ENCODE results near the gene CCRL2. TPM values are rescaled to one million over a fixed set of nuclear protein-coding genes. Genes with fewer than 3 reads are reported as not detected.

Gene CCRL2
- polyA plus RNA-seq, 1 donor from 2014 or later: not detected

GRCh38 chr3:46416125-46416810 is 9.2 kb downstream of the CCRL2 start:
- Histone ChIP-seq H3K27me3 (ENCODE audit: insufficient read depth, low read depth, low read length) (no peaks in the 10 kb centered on the region), H3K4me3 (ENCODE audit: low read length) (no peak overlapping the region), H3K9me2 (ENCODE audit: insufficient read depth, low read length) (no peaks in the 10 kb centered on the region), H3K9ac (ENCODE audit: low read length) (no peak overlapping the region), H2AFZ (ENCODE audit: low read depth, low read length) (no peak overlapping the region), H3K27ac (ENCODE audit: low read length) (no peak overlapping the region), H3K9me3 (ENCODE audit: low read length) (no peaks in the 10 kb centered on the region), H4K20me1 (ENCODE audit: insufficient read depth) (no peaks in the 10 kb centered on the region), H3K36me3 (ENCODE audit: insufficient read depth, low read length) (no peaks in the 10 kb centered on the region), H3K4me2 (ENCODE audit: low read length) (no peak overlapping the region), H3K79me2 (replicated peaks; ENCODE audit: insufficient read depth, low read length) (no peaks in the 10 kb centered on the region), H3F3A (ENCODE audit: insufficient read depth, low read length, poor library complexity, severe bottlenecking) (no peaks in the 10 kb centered on the region)
- TF ChIP-seq RAD21 (conservative IDR thresholded peaks at IDR 0.05): no peak
- TF ChIP-seq REST (IDR thresholded peaks at IDR 0.05; ENCODE audit: borderline replicate concordance): no peak
- TF ChIP-seq CTCF (IDR thresholded peaks at IDR 0.05; ENCODE audit: poor library complexity, severe bottlenecking): no peak
- TF ChIP-seq SMC3 (conservative IDR thresholded peaks at IDR 0.05; ENCODE audit: poor library complexity): no peak
- TF ChIP-seq MXI1 (conservative IDR thresholded peaks at IDR 0.05; ENCODE audit: poor library complexity, severe bottlenecking): no peak
- TF ChIP-seq POLR2AphosphoS5 (IDR thresholded peaks at IDR 0.05): no peak
- TF ChIP-seq EP300 (conservative IDR thresholded peaks at IDR 0.05; ENCODE audit: poor library complexity, severe bottlenecking): no peak
- no peak for TF ChIP-seq TAF1 (IDR thresholded peaks at IDR 0.05; ENCODE audit: low read depth)
- TF ChIP-seq EZH2 (IDR thresholded peaks at IDR 0.05; ENCODE audit: borderline replicate concordance, insufficient read depth, low read length, poor library complexity, severe bottlenecking): no peak

GRCh38 chr3:46416811-46417510 is 9.9 kb downstream of the CCRL2 start:
- no peak overlapping the region for H2AFZ ChIP-seq (ENCODE audit: low read depth, low read length)
- no peak overlapping the region for H3K4me3 ChIP-seq (ENCODE audit: low read length)

More at GRCh38 chr3:46416811-46417510, 9.9 kb downstream of the CCRL2 start:
- Histone ChIP-seq H3F3A (ENCODE audit: insufficient read depth, low read length, poor library complexity, severe bottlenecking) (no peaks in the 10 kb centered on the region), H3K4me2 (ENCODE audit: low read length) (no peak overlapping the region), H3K27ac (ENCODE audit: low read length) (no peak overlapping the region), H3K9me2 (ENCODE audit: insufficient read depth, low read length) (no peaks in the 10 kb centered on the region), H3K9me3 (ENCODE audit: low read length) (no peaks in the 10 kb centered on the region), H3K9ac (ENCODE audit: low read length) (no peak overlapping the region), H4K20me1 (ENCODE audit: insufficient read depth) (no peaks in the 10 kb centered on the region), H3K36me3 (ENCODE audit: insufficient read depth, low read length) (no peaks in the 10 kb centered on the region), H3K79me2 (replicated peaks; ENCODE audit: insufficient read depth, low read length) (no peaks in the 10 kb centered on the region), H3K27me3 (ENCODE audit: insufficient read depth, low read depth, low read length) (no peaks in the 10 kb centered on the region)
- TF ChIP-seq REST (IDR thresholded peaks at IDR 0.05; ENCODE audit: borderline replicate concordance): no peak
- no peak for TF ChIP-seq EZH2 (IDR thresholded peaks at IDR 0.05; ENCODE audit: borderline replicate concordance, insufficient read depth, low read length, poor library complexity, severe bottlenecking)
- no peak for TF ChIP-seq RAD21 (conservative IDR thresholded peaks at IDR 0.05)
- no peak for TF ChIP-seq CTCF (IDR thresholded peaks at IDR 0.05; ENCODE audit: poor library complexity, severe bottlenecking)
- TF ChIP-seq EP300 (conservative IDR thresholded peaks at IDR 0.05; ENCODE audit: poor library complexity, severe bottlenecking): no peak
- TF ChIP-seq TAF1 (IDR thresholded peaks at IDR 0.05; ENCODE audit: low read depth): no peak
- TF ChIP-seq POLR2AphosphoS5 (IDR thresholded peaks at IDR 0.05): no peak

Data from neural cell (in vitro differentiated cells).